GM23338 (cell line): Measurements from ENCODE around the gene CMSS1.

Experiments used
- CREB1 ChIP-seq: fragments of 250-450 bp; sonication (Bioruptor Pico); IDR thresholded peaks from 2 replicates; pipeline ENCODE4 v1.5.0; 2020; ENCODE audit warnings: low read depth, mild to moderate bottlenecking, moderate library complexity
- EZH2 ChIP-seq: fragments of 200-600 bp; sonication (generic); IDR thresholded peaks from one replicate; pipeline ENCODE4 v1.8.0; 2017; ENCODE audit warnings: antibody characterized with exemption, mild to moderate bottlenecking, low read depth; ENCODE audit not compliant: unreplicated experiment
- EZH2phosphoT487 ChIP-seq: fragments of 200-600 bp; sonication (generic); IDR thresholded peaks from one replicate; pipeline ENCODE4 v1.8.1; 2018; ENCODE audit warnings: antibody characterized with exemption; ENCODE audit not compliant: unreplicated experiment
- JUNB ChIP-seq: IDR thresholded peaks from one replicate; pipeline ENCODE4 v1.6.1; 2016; ENCODE audit warnings: antibody characterized with exemption; ENCODE audit not compliant: unreplicated experiment
- NANOG ChIP-seq: IDR thresholded peaks from 2 replicates; pipeline ENCODE4 v1.6.1; 2016; ENCODE audit warnings: antibody characterized with exemption, borderline replicate concordance
- POLR2AphosphoS5 ChIP-seq: IDR thresholded peaks from 2 replicates; pipeline ENCODE4 v1.6.1; 2016; ENCODE audit warnings: antibody characterized with exemption, low read depth
- STAT1 ChIP-seq: IDR thresholded peaks from one replicate; pipeline ENCODE4 v1.6.1; 2016; ENCODE audit warnings: antibody characterized with exemption; ENCODE audit not compliant: unreplicated experiment
- ZNF331 ChIP-seq: fragments of 250-450 bp; sonication (Bioruptor Pico); IDR thresholded peaks from 2 replicates; pipeline ENCODE4 v1.5.0; 2020; ENCODE audit warnings: low read depth, mild to moderate bottlenecking, moderate library complexity
- TF ChIP-seq, protein P1 (sequence below), 2 experiments: fragments of 200-600 bp in 1 of 2; sonication (generic) in 1 of 2; conservative IDR thresholded peaks; 2 replicates each; pipeline versions ENCODE4 v1.5.1 to v1.6.1; 2016 to 2017; ENCODE audit warnings: antibody characterized with exemption in 2 of 2, low read depth in 2 of 2, mild to moderate bottlenecking in 2 of 2, moderate library complexity in 1 of 2
- TF ChIP-seq, protein P2 (sequence below): IDR thresholded peaks from one replicate; pipeline ENCODE4 v1.6.1; 2018; ENCODE audit warnings: antibody characterized with exemption; ENCODE audit not compliant: unreplicated experiment
- TF ChIP-seq, protein P3 (sequence below): fragments of 250-450 bp; sonication (Bioruptor Pico); IDR thresholded peaks from 2 replicates; pipeline ENCODE4 v1.5.0; 2020; ENCODE audit warnings: mild to moderate bottlenecking, moderate library complexity

DNA sequence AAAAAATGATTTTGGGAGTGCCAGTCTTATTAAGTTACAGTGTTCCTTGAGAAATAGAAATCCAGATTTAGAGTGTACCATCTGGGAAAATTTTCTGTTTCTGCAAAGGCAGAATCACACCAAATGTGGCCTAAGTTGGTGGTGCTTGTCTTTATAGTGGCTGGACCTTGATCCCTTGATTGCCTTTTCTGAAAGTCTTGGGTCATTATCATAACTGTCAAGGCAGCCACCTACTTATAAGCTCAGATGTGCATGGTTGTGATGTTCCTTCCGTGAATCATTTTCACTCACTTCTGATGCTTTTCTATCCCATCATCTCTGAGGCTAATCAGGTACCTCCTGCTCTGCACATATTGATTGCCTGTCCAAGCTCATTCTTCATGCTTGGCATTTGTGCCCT is 20.1 kb downstream of the CMSS1 start:
- TF ChIP-seq, protein P1, sequence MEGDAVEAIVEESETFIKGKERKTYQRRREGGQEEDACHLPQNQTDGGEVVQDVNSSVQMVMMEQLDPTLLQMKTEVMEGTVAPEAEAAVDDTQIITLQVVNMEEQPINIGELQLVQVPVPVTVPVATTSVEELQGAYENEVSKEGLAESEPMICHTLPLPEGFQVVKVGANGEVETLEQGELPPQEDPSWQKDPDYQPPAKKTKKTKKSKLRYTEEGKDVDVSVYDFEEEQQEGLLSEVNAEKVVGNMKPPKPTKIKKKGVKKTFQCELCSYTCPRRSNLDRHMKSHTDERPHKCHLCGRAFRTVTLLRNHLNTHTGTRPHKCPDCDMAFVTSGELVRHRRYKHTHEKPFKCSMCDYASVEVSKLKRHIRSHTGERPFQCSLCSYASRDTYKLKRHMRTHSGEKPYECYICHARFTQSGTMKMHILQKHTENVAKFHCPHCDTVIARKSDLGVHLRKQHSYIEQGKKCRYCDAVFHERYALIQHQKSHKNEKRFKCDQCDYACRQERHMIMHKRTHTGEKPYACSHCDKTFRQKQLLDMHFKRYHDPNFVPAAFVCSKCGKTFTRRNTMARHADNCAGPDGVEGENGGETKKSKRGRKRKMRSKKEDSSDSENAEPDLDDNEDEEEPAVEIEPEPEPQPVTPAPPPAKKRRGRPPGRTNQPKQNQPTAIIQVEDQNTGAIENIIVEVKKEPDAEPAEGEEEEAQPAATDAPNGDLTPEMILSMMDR (conservative IDR thresholded peaks at IDR 0.05; ENCODE audit: low read depth in 2 of 2): no peak
- no peak for TF ChIP-seq EZH2
- no peak for TF ChIP-seq POLR2AphosphoS5
- TF ChIP-seq, protein P2, sequence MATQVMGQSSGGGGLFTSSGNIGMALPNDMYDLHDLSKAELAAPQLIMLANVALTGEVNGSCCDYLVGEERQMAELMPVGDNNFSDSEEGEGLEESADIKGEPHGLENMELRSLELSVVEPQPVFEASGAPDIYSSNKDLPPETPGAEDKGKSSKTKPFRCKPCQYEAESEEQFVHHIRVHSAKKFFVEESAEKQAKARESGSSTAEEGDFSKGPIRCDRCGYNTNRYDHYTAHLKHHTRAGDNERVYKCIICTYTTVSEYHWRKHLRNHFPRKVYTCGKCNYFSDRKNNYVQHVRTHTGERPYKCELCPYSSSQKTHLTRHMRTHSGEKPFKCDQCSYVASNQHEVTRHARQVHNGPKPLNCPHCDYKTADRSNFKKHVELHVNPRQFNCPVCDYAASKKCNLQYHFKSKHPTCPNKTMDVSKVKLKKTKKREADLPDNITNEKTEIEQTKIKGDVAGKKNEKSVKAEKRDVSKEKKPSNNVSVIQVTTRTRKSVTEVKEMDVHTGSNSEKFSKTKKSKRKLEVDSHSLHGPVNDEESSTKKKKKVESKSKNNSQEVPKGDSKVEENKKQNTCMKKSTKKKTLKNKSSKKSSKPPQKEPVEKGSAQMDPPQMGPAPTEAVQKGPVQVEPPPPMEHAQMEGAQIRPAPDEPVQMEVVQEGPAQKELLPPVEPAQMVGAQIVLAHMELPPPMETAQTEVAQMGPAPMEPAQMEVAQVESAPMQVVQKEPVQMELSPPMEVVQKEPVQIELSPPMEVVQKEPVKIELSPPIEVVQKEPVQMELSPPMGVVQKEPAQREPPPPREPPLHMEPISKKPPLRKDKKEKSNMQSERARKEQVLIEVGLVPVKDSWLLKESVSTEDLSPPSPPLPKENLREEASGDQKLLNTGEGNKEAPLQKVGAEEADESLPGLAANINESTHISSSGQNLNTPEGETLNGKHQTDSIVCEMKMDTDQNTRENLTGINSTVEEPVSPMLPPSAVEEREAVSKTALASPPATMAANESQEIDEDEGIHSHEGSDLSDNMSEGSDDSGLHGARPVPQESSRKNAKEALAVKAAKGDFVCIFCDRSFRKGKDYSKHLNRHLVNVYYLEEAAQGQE: no peak
- no peak for TF ChIP-seq EZH2phosphoT487
- no peak for TF ChIP-seq NANOG
- TF ChIP-seq CREB1 (CRISPR knock-in tag): no peak
- TF ChIP-seq ZNF331 (CRISPR knock-in tag): no peak
- no peak for TF ChIP-seq STAT1
- no peak for TF ChIP-seq JUNB
- TF ChIP-seq, protein P3, sequence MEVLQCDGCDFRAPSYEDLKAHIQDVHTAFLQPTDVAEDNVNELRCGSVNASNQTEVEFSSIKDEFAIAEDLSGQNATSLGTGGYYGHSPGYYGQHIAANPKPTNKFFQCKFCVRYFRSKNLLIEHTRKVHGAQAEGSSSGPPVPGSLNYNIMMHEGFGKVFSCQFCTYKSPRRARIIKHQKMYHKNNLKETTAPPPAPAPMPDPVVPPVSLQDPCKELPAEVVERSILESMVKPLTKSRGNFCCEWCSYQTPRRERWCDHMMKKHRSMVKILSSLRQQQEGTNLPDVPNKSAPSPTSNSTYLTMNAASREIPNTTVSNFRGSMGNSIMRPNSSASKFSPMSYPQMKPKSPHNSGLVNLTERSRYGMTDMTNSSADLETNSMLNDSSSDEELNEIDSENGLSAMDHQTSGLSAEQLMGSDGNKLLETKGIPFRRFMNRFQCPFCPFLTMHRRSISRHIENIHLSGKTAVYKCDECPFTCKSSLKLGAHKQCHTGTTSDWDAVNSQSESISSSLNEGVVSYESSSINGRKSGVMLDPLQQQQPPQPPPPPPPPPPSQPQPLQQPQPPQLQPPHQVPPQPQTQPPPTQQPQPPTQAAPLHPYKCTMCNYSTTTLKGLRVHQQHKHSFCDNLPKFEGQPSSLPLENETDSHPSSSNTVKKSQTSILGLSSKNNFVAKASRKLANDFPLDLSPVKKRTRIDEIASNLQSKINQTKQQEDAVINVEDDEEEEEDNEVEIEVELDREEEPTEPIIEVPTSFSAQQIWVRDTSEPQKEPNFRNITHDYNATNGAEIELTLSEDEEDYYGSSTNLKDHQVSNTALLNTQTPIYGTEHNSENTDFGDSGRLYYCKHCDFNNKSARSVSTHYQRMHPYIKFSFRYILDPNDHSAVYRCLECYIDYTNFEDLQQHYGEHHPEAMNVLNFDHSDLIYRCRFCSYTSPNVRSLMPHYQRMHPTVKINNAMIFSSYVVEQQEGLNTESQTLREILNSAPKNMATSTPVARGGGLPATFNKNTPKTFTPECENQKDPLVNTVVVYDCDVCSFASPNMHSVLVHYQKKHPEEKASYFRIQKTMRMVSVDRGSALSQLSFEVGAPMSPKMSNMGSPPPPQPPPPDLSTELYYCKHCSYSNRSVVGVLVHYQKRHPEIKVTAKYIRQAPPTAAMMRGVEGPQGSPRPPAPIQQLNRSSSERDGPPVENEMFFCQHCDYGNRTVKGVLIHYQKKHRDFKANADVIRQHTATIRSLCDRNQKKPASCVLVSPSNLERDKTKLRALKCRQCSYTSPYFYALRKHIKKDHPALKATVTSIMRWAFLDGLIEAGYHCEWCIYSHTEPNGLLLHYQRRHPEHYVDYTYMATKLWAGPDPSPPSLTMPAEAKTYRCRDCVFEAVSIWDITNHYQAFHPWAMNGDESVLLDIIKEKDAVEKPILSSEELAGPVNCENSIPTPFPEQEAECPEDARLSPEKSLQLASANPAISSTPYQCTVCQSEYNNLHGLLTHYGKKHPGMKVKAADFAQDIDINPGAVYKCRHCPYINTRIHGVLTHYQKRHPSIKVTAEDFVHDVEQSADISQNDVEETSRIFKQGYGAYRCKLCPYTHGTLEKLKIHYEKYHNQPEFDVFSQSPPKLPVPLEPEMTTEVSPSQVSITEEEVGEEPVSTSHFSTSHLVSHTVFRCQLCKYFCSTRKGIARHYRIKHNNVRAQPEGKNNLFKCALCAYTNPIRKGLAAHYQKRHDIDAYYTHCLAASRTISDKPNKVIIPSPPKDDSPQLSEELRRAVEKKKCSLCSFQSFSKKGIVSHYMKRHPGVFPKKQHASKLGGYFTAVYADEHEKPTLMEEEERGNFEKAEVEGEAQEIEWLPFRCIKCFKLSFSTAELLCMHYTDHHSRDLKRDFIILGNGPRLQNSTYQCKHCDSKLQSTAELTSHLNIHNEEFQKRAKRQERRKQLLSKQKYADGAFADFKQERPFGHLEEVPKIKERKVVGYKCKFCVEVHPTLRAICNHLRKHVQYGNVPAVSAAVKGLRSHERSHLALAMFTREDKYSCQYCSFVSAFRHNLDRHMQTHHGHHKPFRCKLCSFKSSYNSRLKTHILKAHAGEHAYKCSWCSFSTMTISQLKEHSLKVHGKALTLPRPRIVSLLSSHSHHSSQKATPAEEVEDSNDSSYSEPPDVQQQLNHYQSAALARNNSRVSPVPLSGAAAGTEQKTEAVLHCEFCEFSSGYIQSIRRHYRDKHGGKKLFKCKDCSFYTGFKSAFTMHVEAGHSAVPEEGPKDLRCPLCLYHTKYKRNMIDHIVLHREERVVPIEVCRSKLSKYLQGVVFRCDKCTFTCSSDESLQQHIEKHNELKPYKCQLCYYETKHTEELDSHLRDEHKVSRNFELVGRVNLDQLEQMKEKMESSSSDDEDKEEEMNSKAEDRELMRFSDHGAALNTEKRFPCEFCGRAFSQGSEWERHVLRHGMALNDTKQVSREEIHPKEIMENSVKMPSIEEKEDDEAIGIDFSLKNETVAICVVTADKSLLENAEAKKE: no peak
